ENCODE measurements around the gene WDR47.
"Not testable (repeated sequence)": the region's sequence is repeated elsewhere in the genome, so short reads cannot be mapped to it uniquely, and the experiment has no call there.

WDR47 gene

DNA sequence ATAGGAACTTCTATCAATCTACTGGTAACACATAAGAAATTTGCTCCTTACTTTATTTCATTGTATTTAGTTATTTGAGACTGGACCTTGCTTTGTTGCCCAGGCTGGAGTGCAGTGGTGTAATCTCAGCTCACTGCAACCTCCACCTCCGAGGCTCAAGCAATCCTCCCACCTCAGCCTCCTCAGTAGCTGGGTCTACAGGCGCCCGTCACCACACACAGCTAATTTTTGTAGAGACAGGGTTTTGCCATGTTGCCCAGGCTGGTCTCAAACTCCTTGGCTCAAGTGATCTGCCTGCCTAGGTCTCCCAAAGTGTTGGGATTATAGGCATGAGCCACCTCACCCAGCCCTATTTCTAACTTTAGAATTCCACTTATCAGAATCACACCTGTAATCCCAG is 10.2 kb upstream of the WDR47 start:
- DNase-seq, ATAC-seq: not testable (repeated sequence)

DNA sequence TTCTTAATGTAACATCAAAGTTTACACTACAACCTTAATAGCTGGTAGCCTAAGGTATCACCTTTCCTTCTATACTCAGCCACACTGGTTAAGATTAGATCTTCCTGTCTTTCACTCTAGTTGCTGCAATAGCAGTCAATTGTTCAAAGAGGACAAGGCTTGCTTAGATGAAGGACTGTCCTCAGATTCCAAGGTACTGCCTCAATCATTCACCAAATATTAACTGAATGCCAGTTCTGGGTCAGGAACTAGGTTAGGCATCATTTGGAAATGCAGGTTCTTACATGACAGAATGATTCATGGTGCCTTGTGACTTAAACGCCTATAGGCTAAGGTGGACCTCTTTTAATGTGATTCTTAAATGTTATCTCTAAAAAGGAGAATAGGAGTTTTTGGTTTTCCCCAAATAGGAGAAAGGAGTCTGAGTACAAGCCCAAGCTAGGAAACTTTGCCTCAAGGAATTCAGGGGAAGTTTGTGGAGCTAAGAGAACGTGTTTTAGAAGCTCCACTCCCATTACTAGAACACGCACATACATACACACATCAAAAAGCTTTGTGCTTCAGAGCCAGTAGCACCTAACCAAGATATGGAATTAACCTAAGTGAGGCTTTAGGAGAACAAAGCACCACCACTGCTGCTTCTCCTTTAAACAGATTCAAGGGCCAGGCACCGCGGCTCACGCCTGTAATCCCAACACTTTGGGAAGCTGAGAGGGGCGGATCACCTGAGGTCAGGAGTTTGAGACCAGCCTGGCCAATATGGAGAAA is 8.5 kb upstream of the WDR47 start:
- no peak for ATAC-seq
- DNase-seq = no peak

DNA sequence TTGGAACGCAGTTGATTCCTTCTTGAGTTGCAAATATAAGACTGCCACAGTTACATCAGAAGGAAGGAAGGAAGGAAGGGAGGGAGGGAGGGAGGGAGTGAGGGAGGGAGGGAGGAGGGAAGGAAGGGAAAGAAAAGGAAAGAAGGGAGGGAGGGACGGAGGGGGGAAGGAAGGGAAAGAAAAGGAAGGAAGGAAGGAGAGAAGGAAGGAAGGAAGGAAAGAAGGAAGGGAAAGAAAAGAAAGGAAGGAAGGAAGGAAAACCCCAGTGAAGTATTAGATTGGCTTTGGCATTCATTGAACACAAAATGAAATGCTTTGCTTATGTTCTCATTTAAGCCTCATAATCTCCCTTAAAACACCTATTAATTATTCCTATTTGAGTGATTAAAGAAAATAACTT is 6.4 kb upstream of the WDR47 start:
- ATAC-seq = no peak
- DNase-seq = no peak

DNA sequence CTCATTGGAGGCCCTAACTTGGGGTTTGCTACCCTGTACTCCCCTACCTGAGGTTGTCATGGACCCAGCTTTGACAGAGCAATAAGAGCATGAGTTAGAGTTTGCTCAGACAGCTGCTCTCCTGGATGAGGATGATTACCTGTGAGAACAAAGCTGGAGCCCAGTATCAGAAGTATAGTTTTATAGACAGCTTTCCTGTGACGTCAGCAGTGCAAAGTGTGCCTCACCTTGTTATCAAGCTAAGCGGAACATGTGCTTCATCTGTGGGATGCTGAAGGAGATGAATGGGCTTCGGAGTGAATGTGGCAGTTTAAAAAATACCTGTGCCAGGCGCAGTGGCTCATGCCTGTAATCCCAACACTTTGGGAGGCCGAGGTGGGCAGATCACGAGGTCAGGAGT is 5.4 kb upstream of the WDR47 start:
- ATAC-seq (no peak), DNase-seq (no peak)

GRCh38 chr1:109046671-109047070 is 4.8 kb upstream of the WDR47 start:
- ATAC-seq (no peak), DNase-seq (no peak)

DNA sequence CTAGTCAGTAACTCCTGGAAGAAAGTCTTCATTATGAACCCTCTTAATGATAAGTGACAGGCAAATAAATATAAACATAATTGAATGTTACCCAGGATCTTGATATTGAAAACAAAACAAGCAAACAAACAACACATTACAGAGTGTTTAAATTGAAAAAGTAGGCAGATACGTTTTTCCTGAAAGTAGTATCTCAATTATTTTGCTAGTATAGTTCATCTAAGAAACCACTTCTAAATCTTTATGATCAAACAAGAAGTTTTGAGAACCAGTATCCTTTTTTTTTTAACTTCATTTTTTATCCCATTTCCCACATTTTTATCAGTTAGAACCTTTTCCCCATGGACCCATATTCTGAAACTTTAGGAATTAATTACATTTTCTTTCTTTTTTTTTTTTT is 3.7 kb upstream of the WDR47 start:
- DNase-seq = no peak
- ATAC-seq = no peak

- DNase-seq = peak; percentile 47
- peak; percentile 10 for ATAC-seq
Observed at GRCh38 chr1:109040989-109041620, 797 bp downstream of the WDR47 start.

- DNase-seq (no peak), ATAC-seq (no peak)
Observed at GRCh38 chr1:109040627-109040988, 1.3 kb downstream of the WDR47 start.

DNA sequence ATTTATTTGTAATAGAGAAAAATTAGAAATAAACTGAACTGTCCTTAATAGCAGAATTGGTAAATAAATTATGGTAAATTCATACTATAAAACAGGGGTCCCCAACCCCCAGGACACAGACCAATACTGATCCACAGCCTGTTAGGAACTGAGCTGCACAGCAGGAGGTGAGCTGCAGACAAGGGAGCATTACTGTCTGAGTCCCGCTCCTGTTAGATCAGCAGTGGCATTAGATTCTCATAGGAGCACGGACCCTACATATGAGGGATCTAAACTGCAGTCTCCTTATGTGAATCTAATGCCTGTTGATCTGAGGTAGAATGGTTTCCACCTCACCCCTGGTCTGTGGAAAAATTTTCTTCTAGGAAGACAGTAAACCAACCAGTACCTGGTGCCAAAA is 7.5 kb downstream of the WDR47 start:
- ATAC-seq (no peak), DNase-seq (no peak)

GRCh38 chr1:109029493-109029892 is 12.4 kb downstream of the WDR47 start:
- DNase-seq, ATAC-seq: not testable (repeated sequence)

DNA sequence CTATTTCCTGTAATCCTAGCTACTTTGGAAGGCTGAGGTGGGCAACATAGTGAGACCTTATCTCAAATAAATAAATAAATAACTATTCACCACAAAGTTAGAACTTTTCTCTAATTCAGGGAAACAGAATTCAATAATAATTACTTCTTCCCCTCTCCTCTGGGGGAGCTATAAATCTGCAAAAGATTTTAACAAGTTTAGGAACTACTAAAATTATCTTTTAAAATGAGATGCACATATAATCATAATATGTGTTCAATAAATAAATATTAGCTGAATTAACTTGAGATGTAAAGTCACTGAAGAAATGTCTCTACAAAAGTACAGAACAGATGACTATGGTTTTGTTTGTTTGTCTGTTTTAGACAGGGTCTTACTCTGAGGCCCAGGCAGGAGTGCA is 14.1 kb downstream of the WDR47 start:
- no peak for ATAC-seq

GRCh38 chr1:109025694-109026093 is 16.2 kb downstream of the WDR47 start:
- ATAC-seq = no peak
- no peak for DNase-seq

More for the DNA sequence above, 14.1 kb downstream of the WDR47 start:
- no peak for DNase-seq

DNA sequence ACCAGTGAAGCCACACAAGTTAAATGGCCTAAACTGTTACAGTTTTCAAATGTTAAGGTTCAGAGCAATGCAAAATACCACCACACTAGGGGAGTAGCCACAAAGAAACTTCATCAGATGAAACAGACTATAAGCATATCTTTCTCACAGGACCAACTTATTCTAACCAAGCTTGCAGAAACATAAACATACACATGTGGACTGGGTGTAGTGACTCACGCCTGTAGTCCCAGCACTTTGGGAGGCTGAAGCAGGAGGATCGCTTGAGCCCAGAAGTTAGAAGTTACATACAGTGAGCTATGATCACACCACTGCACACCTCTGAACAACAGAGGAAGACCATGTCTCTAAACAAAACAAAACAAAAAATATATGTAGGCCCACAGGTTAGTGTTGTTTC is 17.3 kb downstream of the WDR47 start:
- no peak for ATAC-seq
- DNase-seq = no peak

DNA sequence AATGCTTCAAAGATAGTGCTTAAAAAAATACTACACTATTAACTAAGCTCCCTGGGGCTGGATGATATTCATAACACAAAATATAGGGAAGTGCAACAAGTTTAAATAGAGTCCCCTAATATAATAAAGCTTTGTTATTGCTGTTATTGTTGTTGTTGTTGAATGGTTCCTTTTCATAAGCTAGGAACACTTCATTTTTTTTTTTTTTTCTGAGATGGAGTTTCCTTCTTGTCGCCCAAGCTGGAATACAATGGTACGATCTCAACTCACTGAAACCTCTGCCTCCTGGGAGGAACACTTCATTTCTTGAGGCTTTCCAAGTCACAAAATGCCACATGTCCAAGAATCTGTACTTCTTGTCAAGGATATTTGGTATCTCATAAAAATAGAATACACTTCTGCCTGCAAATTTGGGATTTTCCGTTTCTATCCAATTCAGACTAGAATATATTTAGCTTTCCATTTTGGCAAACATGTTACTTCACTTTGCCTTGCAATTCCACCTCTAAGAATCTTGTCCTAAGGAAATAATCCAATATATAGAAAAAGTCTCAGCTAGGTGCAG is 21.1 kb downstream of the WDR47 start:
- DNase-seq (no peak), ATAC-seq (no peak)

DNA sequence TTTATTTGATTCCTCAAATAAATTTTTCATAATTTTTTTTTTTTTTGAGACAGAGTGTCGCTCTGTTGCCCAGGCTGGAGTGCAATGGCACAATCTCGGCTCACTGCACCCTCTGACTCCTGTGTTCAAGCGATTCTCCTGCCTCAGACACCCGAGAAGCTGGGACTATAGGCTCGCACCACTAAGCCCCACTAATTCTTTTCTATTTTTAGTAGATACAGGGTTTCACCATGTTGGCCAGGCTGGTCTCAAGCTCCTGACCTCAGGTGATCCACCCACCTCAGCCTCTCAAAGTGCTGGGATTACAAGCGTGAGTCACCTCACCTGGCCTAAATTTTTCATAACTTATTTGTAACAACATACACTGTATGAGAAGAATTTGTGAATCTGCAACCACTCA is 24.2 kb downstream of the WDR47 start:
- DNase-seq, ATAC-seq: not testable (repeated sequence)

GRCh38 chr1:109017134-109017533 is 24.8 kb downstream of the WDR47 start:
- ATAC-seq (no peak), DNase-seq (no peak)

DNA sequence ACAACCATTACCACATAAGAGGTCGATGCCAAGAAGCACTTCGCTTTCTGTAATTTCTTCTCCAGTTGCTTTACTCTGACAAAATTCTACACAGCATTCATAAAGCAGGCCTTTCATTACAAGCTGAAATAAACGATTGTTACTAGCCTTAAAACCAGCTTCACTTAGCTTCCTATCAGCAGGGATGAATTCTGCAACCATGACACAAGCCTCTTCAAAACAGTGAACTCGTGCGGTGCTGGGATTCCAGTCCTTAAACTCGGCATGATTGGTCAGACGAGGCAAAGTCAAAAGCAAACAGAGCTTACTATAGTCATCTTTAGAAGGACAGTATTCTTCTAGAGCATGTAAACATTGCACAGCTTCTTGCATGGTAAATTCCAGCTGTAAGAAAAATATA is 30.6 kb downstream of the WDR47 start:
- no peak for ATAC-seq
- no peak for DNase-seq

- ATAC-seq (peak; percentile 69), DNase-seq (peak; percentile 30)
Observed at GRCh38 chr1:108996622-108997021, 45.3 kb downstream of the WDR47 start.

DNA sequence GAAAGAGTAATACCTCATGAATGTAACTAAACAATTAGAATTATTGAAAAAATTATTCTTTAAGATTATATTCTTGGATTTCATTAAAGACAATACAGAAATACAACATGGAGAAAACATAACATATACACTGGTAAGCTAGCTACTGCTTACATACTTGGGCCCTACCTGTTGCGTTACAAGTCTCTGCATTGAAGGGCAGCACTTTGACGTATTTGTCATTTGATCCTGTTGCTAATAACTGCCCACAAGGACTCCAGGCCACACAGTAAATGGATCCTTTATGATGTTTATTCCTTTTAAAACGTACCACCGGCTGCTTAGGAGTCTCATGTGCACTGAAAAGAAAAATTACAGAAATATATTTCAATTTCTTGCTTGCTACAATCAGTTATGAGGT is 58.8 kb downstream of the WDR47 start:
- ATAC-seq = no peak
- DNase-seq = no peak

- ATAC-seq (no peak), DNase-seq (no peak)
Observed at GRCh38 chr1:108976658-108977057, 65.2 kb downstream of the WDR47 start.

- DNase-seq (no peak), ATAC-seq (no peak)
Observed at GRCh38 chr1:108972951-108973350, 69.0 kb downstream of the WDR47 start.

GRCh38 chr1:108969346-108969745 is 72.6 kb downstream of the WDR47 start:
- no peak for DNase-seq

GRCh38 chr1:108963052-108963686 is 78.7 kb downstream of the WDR47 start, which contains the start of gene CLCC1:
CLCC1 (minus strand) TSS chr1:108963484; CDS start chr1:108950437, 13,047 bp downstream.
- ATAC-seq (peak; percentile 95), DNase-seq (peak; percentile 92)

More at GRCh38 chr1:108969346-108969745, 72.6 kb downstream of the WDR47 start:
- no peak for ATAC-seq

Data from stimulated activated naive CD8-positive, alpha-beta T cell treated with anti-CD3 and anti-CD28 coated beads, Interleukin-15, Interleukin-2, amounts not matched to agents 100 U/mL and 50 U/mL, for 24 hours (primary cell).